HCT116 (cell line): ENCODE measurements around the gene PLD1. TPM values are rescaled to one million over a fixed set of nuclear protein-coding genes. Genes with fewer than 3 reads are reported as not detected.

Experiments
- ATAC-seq: fragments of 200-7000 bp; cut with Tn5 transposase; 2 replicates; pipeline ENCODE4 v1.9.1; 2020; ENCODE audit warnings: mild to moderate bottlenecking, moderate library complexity
- BruUV-seq: library from RNA; stranded (reverse); fragments of 400-500 nt; replicated peaks from 2 replicates; lab custom pipeline; 2021; lab: Mats Ljungman, UMichigan
- CTCF ChIA-PET: fragments of 300-600 bp; sonication (Branson Sonifier 250); formaldehyde crosslinking; loops from one replicate; lab custom pipeline; 2021; ENCODE audit warnings: antibody characterized with exemption; lab: Charles Lee
- POLR2A ChIA-PET: fragments of 300-600, 350-600 bp; sonication (Branson Sonifier 250); formaldehyde crosslinking; loops from one replicate; lab custom pipeline; 2021; ENCODE audit warnings: antibody characterized with exemption; lab: Charles Lee
- RAD21 ChIA-PET, 2 experiments: fragments of 300-600 bp; sonication (Branson Sonifier 250); formaldehyde crosslinking; loops; one replicate each; lab custom pipeline; 2023; ENCODE audit warnings: low total read pairs in 2 of 2; ENCODE audit not compliant: uncharacterized antibody in 2 of 2, unreplicated experiment in 2 of 2, low non-redundant PET in 1 of 2; lab: Charles Lee
- DNase-seq: peaks from one replicate; pipeline ENCODE4 v3.0.0-alpha.2; 2010; ENCODE audit warnings: low read depth, low spot score
- H2AFZ ChIP-seq: fragments of 200-600 bp; shearing (Covaris generic), sonication (generic); 2 replicates; pipeline ENCODE4 v1.6.1; 2017; ENCODE audit warnings: low read depth, mixed run types, mixed read lengths, antibody characterized with exemption, low read length; ENCODE audit not compliant: poor library complexity, severe bottlenecking
- H3K27ac ChIP-seq: 2 replicates; pipeline ENCODE4 v1.5.1; 2012; ENCODE audit warnings: low read depth, low read length
- H3K27me3 ChIP-seq: fragments of 200-600 bp; sonication (generic); 2 replicates; pipeline ENCODE4 v1.6.1; 2016; ENCODE audit warnings: mixed run types, low read length, mixed read lengths; ENCODE audit not compliant: insufficient read depth
- H3K36me3 ChIP-seq, 2 experiments: fragments of 200-500 bp in 1 of 2; fragments of 200-600 bp in 1 of 2; sonication (Bioruptor generic) in 1 of 2; sonication (generic) in 1 of 2; 2 replicates each; pipeline versions ENCODE4 v1.5.1 to v1.6.1; 2014 to 2016; ENCODE audit warnings: low read length in 2 of 2, inconsistent platforms in 1 of 2, mixed read lengths in 1 of 2, mixed run types in 1 of 2; ENCODE audit not compliant: insufficient read depth in 2 of 2, control insufficient read depth in 1 of 2
- H3K4me1 ChIP-seq, 2 experiments: fragments of 200-600 bp in 1 of 2; sonication (generic) in 1 of 2; 2 replicates each; pipeline versions ENCODE4 v1.5.1 to v1.6.1; 2012 to 2017; ENCODE audit warnings: low read length in 2 of 2, inconsistent platforms in 1 of 2, mild to moderate bottlenecking in 1 of 2, mixed read lengths in 1 of 2, mixed run types in 1 of 2, moderate library complexity in 1 of 2; ENCODE audit not compliant: insufficient read depth in 2 of 2, control insufficient read depth in 1 of 2
- H3K4me2 ChIP-seq: fragments of 200-600 bp; sonication (generic); 2 replicates; pipeline ENCODE4 v1.6.1; 2017; ENCODE audit warnings: mixed run types, low read length, mixed read lengths
- H3K4me3 ChIP-seq, 2 experiments: fragments of 200-600 bp in 1 of 2; sonication (generic) in 1 of 2; replicated peaks in 1 of 2; 2 replicates each; pipeline ENCODE4 v1.5.1; 2011 to 2016; ENCODE audit warnings: low read length in 2 of 2, control low read depth in 1 of 2, low read depth in 1 of 2, mild to moderate bottlenecking in 1 of 2, mixed read lengths in 1 of 2, mixed run types in 1 of 2
- H3K79me2 ChIP-seq: fragments of 200-600 bp; sonication (generic); 2 replicates; pipeline ENCODE4 v1.6.1; 2017; ENCODE audit warnings: mild to moderate bottlenecking, mixed run types, low read length, moderate library complexity, mixed read lengths; ENCODE audit not compliant: insufficient read depth
- H3K9ac ChIP-seq: fragments of 200-600 bp; sonication (generic); 2 replicates; pipeline ENCODE4 v1.6.1; 2016; ENCODE audit warnings: low read length, mixed read lengths
- H3K9me2 ChIP-seq: fragments of 200-600 bp; sonication (generic), shearing (Covaris generic); 2 replicates; pipeline ENCODE4 v1.6.1; 2017; ENCODE audit warnings: mixed run types, mild to moderate bottlenecking, moderate library complexity; ENCODE audit not compliant: insufficient read depth
- H3K9me3 ChIP-seq, 2 experiments: fragments of 200-500 bp in 1 of 2; fragments of 200-600 bp in 1 of 2; sonication (Bioruptor generic) in 1 of 2; sonication (generic) in 1 of 2; 2 replicates each; pipeline ENCODE4 v1.6.1; 2014 to 2017; ENCODE audit warnings: low read length in 2 of 2, mixed read lengths in 2 of 2, inconsistent platforms in 1 of 2, low read depth in 1 of 2, mild to moderate bottlenecking in 1 of 2, mixed run types in 1 of 2, moderate library complexity in 1 of 2; ENCODE audit not compliant: control insufficient read depth in 1 of 2, insufficient read depth in 1 of 2
- H4K20me1 ChIP-seq: fragments of 200-600 bp; sonication (generic), shearing (Covaris generic); 2 replicates; pipeline ENCODE4 v1.6.1; 2017; ENCODE audit warnings: mixed run types, mild to moderate bottlenecking, moderate library complexity; ENCODE audit not compliant: insufficient read depth
- ATF3 ChIP-seq: IDR thresholded peaks from 2 replicates; pipeline ENCODE4 v1.6.1; 2012
- CBX3 ChIP-seq: IDR thresholded peaks from 2 replicates; pipeline ENCODE4 v1.6.1; 2012; ENCODE audit warnings: low read depth
- CTCF ChIP-seq, 3 experiments: fragments of 200-600 bp in 1 of 3; sonication (generic) in 1 of 3; IDR thresholded peaks in 2 of 3; conservative IDR thresholded peaks in 1 of 3; 2 replicates each; pipeline ENCODE4 v1.5.1; 2012 to 2017; ENCODE audit warnings: low read depth in 2 of 3, low read length in 2 of 3, antibody characterized with exemption in 1 of 3, borderline replicate concordance in 1 of 3, control low read depth in 1 of 3, mild to moderate bottlenecking in 1 of 3, mixed read lengths in 1 of 3, mixed run types in 1 of 3, moderate library complexity in 1 of 3; ENCODE audit not compliant: insufficient read depth in 1 of 3
- EZH2phosphoT487 ChIP-seq: fragments of 200-600 bp; IDR thresholded peaks from 2 replicates; pipeline ENCODE4 v1.6.1; 2018; ENCODE audit warnings: antibody characterized with exemption, borderline replicate concordance
- POLR2A ChIP-seq: IDR thresholded peaks from 2 replicates; pipeline ENCODE4 v1.7.0; 2011; ENCODE audit warnings: borderline replicate concordance; ENCODE audit not compliant: insufficient read depth, insufficient read length; ENCODE audit errors: extremely low read depth
- POLR2AphosphoS5 ChIP-seq: IDR thresholded peaks from 2 replicates; pipeline ENCODE4 v1.6.1; 2011; ENCODE audit warnings: mild to moderate bottlenecking, low read depth, low read length, moderate library complexity
- REST ChIP-seq: IDR thresholded peaks from 2 replicates; pipeline ENCODE4 v1.6.1; 2012; ENCODE audit warnings: low read depth
- SP1 ChIP-seq: IDR thresholded peaks from 2 replicates; pipeline ENCODE4 v1.6.1; 2012; ENCODE audit warnings: low read depth
- YY1 ChIP-seq: IDR thresholded peaks from 2 replicates; pipeline ENCODE4 v1.6.1; 2011; ENCODE audit warnings: low read length, low read depth, moderate library complexity, mild to moderate bottlenecking; ENCODE audit not compliant: insufficient replicate concordance; ENCODE audit errors: extremely low read depth
- ZBTB33 ChIP-seq: IDR thresholded peaks from 2 replicates; pipeline ENCODE4 v1.6.1; 2011; ENCODE audit warnings: mild to moderate bottlenecking, low read length, moderate library complexity; ENCODE audit not compliant: insufficient replicate concordance; ENCODE audit errors: extremely low read depth
- ZNF274 ChIP-seq: fragments of 200-500 bp; sonication (Bioruptor generic); IDR thresholded peaks from 2 replicates; pipeline ENCODE4 v1.6.1; 2014; ENCODE audit warnings: mild to moderate bottlenecking, low read depth, low read length, inconsistent platforms
- intact Hi-C: fragments of 100-400 bp; cut with micrococcal nuclease; formaldehyde crosslinking; loops from 2 replicates; pipeline ENCODE4 v1.10.0; 2022
- total RNA-seq: library from RNA; stranded (reverse); gene quantifications from one replicate; pipeline ENCODE4 v1.2.1, GENCODE V29; 2021; ENCODE audit not compliant: unreplicated experiment

PLD1 gene
- total RNA-seq, 1 experiment from 2014 or later: 8.4 TPM

- Histone ChIP-seq H3K9ac (no peak overlapping the region), H3K9me3 (no peaks in the 10 kb centered on the region), H3K27ac (no peak overlapping the region), H3K4me2 (no peak overlapping the region), H3K9me2 (no peaks in the 10 kb centered on the region), H3K36me3 (no peaks in the 10 kb centered on the region), H2AFZ (no peak overlapping the region), H3K4me3 (no peak overlapping the region), H3K27me3 (0 out of 2 replicates have a peak, but pooled peaks cover 5% of the 10 kb centered on the region), H3K4me1 (0 out of 4 replicates have a peak, but pooled peaks cover 0 to 4% of the 10 kb centered on the region in 2 experiments), H4K20me1 (no peaks in the 10 kb centered on the region), H3K79me2 (no peaks in the 10 kb centered on the region)
- RAD21 ChIA-PET: no interaction called here
- CTCF ChIA-PET: interaction anchor here (1.8 kb wide), 1 partner anchor 12 kb away, joined by 8 read pairs; no protein-coding TSS in a partner anchor
- intact Hi-C loops: no loop called here
- POLR2A ChIA-PET: no interaction called here
- TF ChIP-seq POLR2A: no peak
- no peak for TF ChIP-seq POLR2AphosphoS5
- no peak for TF ChIP-seq YY1
- no peak for TF ChIP-seq REST
- no peak for TF ChIP-seq EZH2phosphoT487
- ATAC-seq (no peak), DNase-seq (no peak)
- BruUV-seq: no TSS peak
Observed at GRCh38 chr3:171784387-171784786, 25.9 kb downstream of the PLD1 start.

GRCh38 chr3:171783626-171784025, 26.7 kb downstream of the PLD1 start:
- H2AFZ ChIP-seq: no peak overlapping the region
- RAD21 ChIA-PET: no interaction called here
- H3K9ac ChIP-seq: no peak overlapping the region
- CTCF ChIA-PET: interaction anchor here (1.8 kb wide), 1 partner anchor 11 kb away, joined by 8 read pairs; no protein-coding TSS in a partner anchor
- ATAC-seq (no peak), DNase-seq (no peak)
- BruUV-seq: no TSS peak
- H3K27ac ChIP-seq: no peak overlapping the region
- POLR2A ChIA-PET: no interaction called here
- no peak overlapping the region for H3K4me2 ChIP-seq
- no peaks in the 10 kb centered on the region for H3K9me2 ChIP-seq
- no peaks in the 10 kb centered on the region for H3K9me3 ChIP-seq
- 0 out of 2 replicates have a peak, but pooled peaks cover 5% of the 10 kb centered on the region for H3K27me3 ChIP-seq
- TF ChIP-seq ZBTB33 (no peak), CBX3 (no peak), ATF3 (no peak), ZNF274 (no peak), CTCF (IDR thresholded peaks at IDR 0.05 in 2 of 3, conservative IDR thresholded peaks at IDR 0.05 in 1 of 3; ENCODE audit: borderline replicate concordance in 1 of 3, insufficient read depth in 1 of 3, low read depth in 2 of 3, low read length in 2 of 3) (no peak), SP1 (no peak)
- H3K4me3 ChIP-seq: no peak overlapping the region
- H3K36me3 ChIP-seq: no peaks in the 10 kb centered on the region
- H3K79me2 ChIP-seq: no peaks in the 10 kb centered on the region
- intact Hi-C loops: no loop called here
- H4K20me1 ChIP-seq: no peaks in the 10 kb centered on the region
- H3K4me1 ChIP-seq: no peaks in the 10 kb centered on the region
